Common myeloid progenitor, CD34-positive (primary cell): Measurements from ENCODE around the gene CTDSP1.

Experiments used
- CTCF ChIA-PET: fragments of 350-600 bp; sonication (Branson Sonifier 250); formaldehyde crosslinking; loops from one replicate; lab custom pipeline; 2021; ENCODE audit warnings: antibody characterized with exemption; lab: Charles Lee
- POLR2A ChIA-PET: fragments of 350-600 bp; sonication (Branson Sonifier 250); formaldehyde crosslinking; loops from one replicate; lab custom pipeline; 2021; ENCODE audit warnings: antibody characterized with exemption; lab: Charles Lee
- DNase-seq, 3 donors: peaks; one replicate each; pipeline versions ENCODE4 v3.0.0 to v3.0.0-alpha.2; 2013
- H3K27ac ChIP-seq, 2 experiments: 1 replicate in 1 of 2; 2 replicates in 1 of 2; pipeline ENCODE4 v1.7.0; 2013; ENCODE audit warnings: inconsistent platforms in 2 of 2, low read length in 2 of 2, mild to moderate bottlenecking in 2 of 2, low read depth in 1 of 2, moderate library complexity in 1 of 2; ENCODE audit not compliant: severe bottlenecking in 2 of 2, insufficient read depth in 1 of 2, poor library complexity in 1 of 2
- H3K27me3 ChIP-seq, 5 experiments: replicated peaks in 2 of 5; 1 replicate in 3 of 5; 2 replicates in 2 of 5; pipeline versions ENCODE4 v1.6.1 to v1.7.0; 2013; ENCODE audit warnings: low read length in 4 of 5, mild to moderate bottlenecking in 2 of 5, moderate library complexity in 2 of 5, inconsistent platforms in 1 of 5; ENCODE audit not compliant: insufficient read depth in 5 of 5, control insufficient read depth in 4 of 5
- H3K36me3 ChIP-seq, 4 experiments: 1 replicate in 2 of 4; 2 replicates in 2 of 4; pipeline versions ENCODE4 v1.6.1 to v1.7.0; 2013; ENCODE audit warnings: low read length in 3 of 4, control low read depth in 1 of 4, mild to moderate bottlenecking in 1 of 4; ENCODE audit not compliant: control insufficient read depth in 4 of 4, insufficient read depth in 4 of 4
- H3K4me1 ChIP-seq, 4 experiments: 1 replicate in 3 of 4; 2 replicates in 1 of 4; pipeline versions ENCODE4 v1.6.1 to v1.7.1; 2013; ENCODE audit warnings: low read length in 3 of 4, mild to moderate bottlenecking in 3 of 4, control low read depth in 1 of 4, inconsistent platforms in 1 of 4, moderate library complexity in 1 of 4; ENCODE audit not compliant: control insufficient read depth in 4 of 4, insufficient read depth in 4 of 4; ENCODE audit errors: control extremely low read depth in 1 of 4
- H3K4me3 ChIP-seq, 7 experiments: 1 replicate in 4 of 7; 2 replicates in 3 of 7; pipeline versions ENCODE4 v1.5.1 to v1.7.0; 2013; ENCODE audit warnings: mild to moderate bottlenecking in 7 of 7, low read length in 6 of 7, moderate library complexity in 6 of 7, inconsistent platforms in 2 of 7, low read depth in 2 of 7, control low read depth in 1 of 7; ENCODE audit not compliant: insufficient read depth in 4 of 7, control insufficient read depth in 1 of 7; ENCODE audit errors: extremely low read depth in 1 of 7
- H3K9me3 ChIP-seq, 5 experiments: 1 replicate in 4 of 5; 2 replicates in 1 of 5; pipeline versions ENCODE4 v1.6.1 to v1.7.1; 2013; ENCODE audit warnings: low read length in 4 of 5, mild to moderate bottlenecking in 2 of 5, inconsistent platforms in 1 of 5, low read depth in 1 of 5, moderate library complexity in 1 of 5; ENCODE audit not compliant: control insufficient read depth in 4 of 5, insufficient read depth in 2 of 5; ENCODE audit errors: control extremely low read depth in 1 of 5
- WGBS: methylation state at CpG from one replicate; pipeline ENCODE4 v1.1.5; 2013; ENCODE audit not compliant: insufficient coverage; 5-methylcytosine and 5-hydroxymethylcytosine counted together

CTDSP1 gene

GRCh38 chr2:218402911-218403411 lies 3.3 kb downstream of the CTDSP1 start:
- Histone ChIP-seq H3K4me1 (peaks cover 2 to 80% (median 70%) of the 10 kb centered on the region in 4 experiments), H3K4me3 (no peak overlapping the region), H3K36me3 (peaks cover 0 to 39% (median 27%) of the 10 kb centered on the region in 4 experiments), H3K27me3 (no peaks in the 10 kb centered on the region), H3K27ac (peak overlapping the region in 1 of 2 experiments; percentile 14), H3K9me3 (no peaks in the 10 kb centered on the region)
- DNase-seq = no peak
- POLR2A ChIA-PET = no interaction called here
- 94% methylated on average over 19 of the region's 26 CpGs for WGBS
- CTCF ChIA-PET = interaction anchor here (1.4 to 3.5 kb wide), 3 partner anchors 101 to 130 kb away, joined by 3 to 11 read pairs (median 4); partner anchors contain the start of gene TMBIM1

- Histone ChIP-seq H3K9me3 (no peaks in the 10 kb centered on the region), H3K27ac (no peak overlapping the region), H3K4me3 (no peak overlapping the region), H3K36me3 (peaks cover 0 to 39% (median 27%) of the 10 kb centered on the region in 4 experiments), H3K27me3 (no peaks in the 10 kb centered on the region), H3K4me1 (peaks cover 5 to 78% (median 68%) of the 10 kb centered on the region in 4 experiments)
- WGBS = 91% methylated on average over 4 of the region's 7 CpGs
- no peak for DNase-seq
- POLR2A ChIA-PET = no interaction called here
- CTCF ChIA-PET = interaction anchor here (0.7 to 3.5 kb wide), 4 partner anchors 62 to 130 kb away, joined by 3 to 14 read pairs (median 7); partner anchors contain the start of gene TMBIM1
Measured at GRCh38 chr2:218403810-218404209, 4.1 kb downstream of the CTDSP1 start.

- H3K27ac ChIP-seq = peak overlapping the region in 1 of 2 experiments; percentile 70
- ChIA-PET POLR2A (no interaction called here), CTCF (interaction anchor here (0.7 to 3.5 kb wide), 10 partner anchors 8 to 180 kb away, joined by 3 to 14 read pairs (median 4); partner anchors contain the start of gene TMBIM1)
- no peak overlapping the region for H3K4me3 ChIP-seq
- no peaks in the 10 kb centered on the region for H3K27me3 ChIP-seq
- WGBS = 89% methylated on average over 9 of the region's 16 CpGs
- H3K9me3 ChIP-seq = no peaks in the 10 kb centered on the region
- peaks cover 0 to 39% (median 27%) of the 10 kb centered on the region in 4 experiments for H3K36me3 ChIP-seq
- no peak for DNase-seq
- peaks cover 5 to 72% (median 62%) of the 10 kb centered on the region in 4 experiments for H3K4me1 ChIP-seq
Measured at GRCh38 chr2:218404351-218405085, 4.8 kb downstream of the CTDSP1 start.

- WGBS = 40% methylated on average over 1 of the region's 8 CpGs
- H3K4me3 ChIP-seq = peak overlapping the region in 6 of 7 experiments; percentile 27 to 77 (median 52)
- H3K27ac ChIP-seq = peak overlapping the region; percentile 15 to 70
- H3K4me1 ChIP-seq = peaks cover 5 to 72% (median 61%) of the 10 kb centered on the region in 4 experiments
- DNase-seq = no peak
- ChIA-PET POLR2A (interaction anchor here (0.6 to 2.8 kb wide), 5 partner anchors 8 to 121 kb away, joined by 3 to 15 read pairs (median 4); no protein-coding TSS in a partner anchor), CTCF (interaction anchor here (1.0 to 3.5 kb wide), 9 partner anchors 9 to 181 kb away, joined by 3 to 14 read pairs (median 4); partner anchors contain the start of gene TMBIM1)
- peaks cover 0 to 39% (median 27%) of the 10 kb centered on the region in 4 experiments for H3K36me3 ChIP-seq
- no peaks in the 10 kb centered on the region for H3K27me3 ChIP-seq
- no peaks in the 10 kb centered on the region for H3K9me3 ChIP-seq
Measured at GRCh38 chr2:218405086-218405745, 5.5 kb downstream of the CTDSP1 start.

- H3K27me3 ChIP-seq = no peaks in the 10 kb centered on the region
- H3K4me1 ChIP-seq = peaks cover 5 to 68% (median 61%) of the 10 kb centered on the region in 4 experiments
- ChIA-PET CTCF (interaction anchor here (0.9 to 4.3 kb wide), 11 partner anchors 9 to 181 kb away, joined by 3 to 27 read pairs (median 4); partner anchors contain the start of gene TMBIM1), POLR2A (interaction anchor here (0.6 to 2.8 kb wide), 5 partner anchors 9 to 137 kb away, joined by 3 to 15 read pairs (median 4); no protein-coding TSS in a partner anchor)
- H3K4me3 ChIP-seq = peak overlapping the region in 6 of 7 experiments; percentile 41 to 77 (median 52)
- no peaks in the 10 kb centered on the region for H3K9me3 ChIP-seq
- 2% methylated on average over 9 of the region's 15 CpGs for WGBS
- H3K36me3 ChIP-seq = peaks cover 0 to 39% (median 27%) of the 10 kb centered on the region in 4 experiments
- H3K27ac ChIP-seq = peak overlapping the region; percentile 15 to 70
- DNase-seq = peak in 2 of 3 donors; percentile 69 to 76
Measured at GRCh38 chr2:218405746-218406208, 6.1 kb downstream of the CTDSP1 start.

GRCh38 chr2:218406209-218406948 lies 6.7 kb downstream of the CTDSP1 start:
- H3K27me3 ChIP-seq = no peaks in the 10 kb centered on the region
- CTCF ChIA-PET = interaction anchor here (0.9 to 4.3 kb wide), 6 partner anchors 10 to 125 kb away, joined by 3 to 27 read pairs (median 6); partner anchors contain the start of gene TMBIM1
- peak; percentile 93 to 97 (median 95) for DNase-seq
- WGBS = under 1% methylated on average over 44 of the region's 56 CpGs
- POLR2A ChIA-PET = interaction anchor here (0.6 to 2.8 kb wide), 7 partner anchors 9 to 138 kb away, joined by 3 to 15 read pairs (median 4); no protein-coding TSS in a partner anchor
- H3K36me3 ChIP-seq = peaks cover 0 to 39% (median 27%) of the 10 kb centered on the region in 4 experiments
- H3K4me3 ChIP-seq = peak overlapping the region; percentile 21 to 77 (median 59)
- peaks cover 5 to 62% (median 55%) of the 10 kb centered on the region in 4 experiments for H3K4me1 ChIP-seq
- no peaks in the 10 kb centered on the region for H3K9me3 ChIP-seq
- H3K27ac ChIP-seq = peak overlapping the region; percentile 33 to 70
